NCI-H774 (cell line): ENCODE results near the gene KRTAP15-1.

Source experiments
- DNase-seq: peaks from one replicate; lab custom pipeline; 2025; lab: John Stamatoyannopoulos, UW

The KRTAP15-1 gene

GRCh38 chr21:30439975-30440374 lies at the start of gene KRTAP15-1:
Gene KRTAP15-1 (plus strand): TSS chr21:30440275. CDS start chr21:30440328, 53 bp downstream.
- no peak for DNase-seq

- no peak for DNase-seq
Observed at GRCh38 chr21:30391492-30392025, 48.5 kb upstream of the KRTAP15-1 start.

- DNase-seq = no peak
Observed at GRCh38 chr21:30395731-30396130, 44.3 kb upstream of the KRTAP15-1 start, which contains the start of gene KRTAP13-1. Gene KRTAP13-1 (plus strand): TSS chr21:30396031. CDS start chr21:30396087, 56 bp downstream.

GRCh38 chr21:30408782-30409494 lies 31.1 kb upstream of the KRTAP15-1 start:
- DNase-seq = peak; percentile 46

- no peak for DNase-seq
Observed at GRCh38 chr21:30415993-30416392, 24.1 kb upstream of the KRTAP15-1 start.

GRCh38 chr21:30425826-30426225 lies 14.2 kb upstream of the KRTAP15-1 start, which contains the start of gene KRTAP13-3:
Gene KRTAP13-3 (minus strand): TSS chr21:30425926. CDS start chr21:30425912, 14 bp downstream.
- DNase-seq = no peak

- no peak for DNase-seq
Observed at GRCh38 chr21:30426731-30427130, 13.3 kb upstream of the KRTAP15-1 start.

GRCh38 chr21:30430170-30430655 lies 9.9 kb upstream of the KRTAP15-1 start, which contains the start of gene KRTAP13-4:
Gene KRTAP13-4 (plus strand): TSS chr21:30430220. CDS start chr21:30430276, 56 bp downstream.
- DNase-seq = no peak

- DNase-seq = no peak
Observed at GRCh38 chr21:30434033-30434631, 5.9 kb upstream of the KRTAP15-1 start.

- DNase-seq = no peak
Observed at GRCh38 chr21:30437010-30437565, 3.0 kb upstream of the KRTAP15-1 start.

- DNase-seq = no peak
Observed at GRCh38 chr21:30443226-30443625, 3.2 kb downstream of the KRTAP15-1 start.

- no peak for DNase-seq
Observed at GRCh38 chr21:30444204-30444603, 4.1 kb downstream of the KRTAP15-1 start.

GRCh38 chr21:30447056-30447455 lies 7.0 kb downstream of the KRTAP15-1 start:
- DNase-seq = no peak

- no peak for DNase-seq
Observed at GRCh38 chr21:30448514-30448913, 8.4 kb downstream of the KRTAP15-1 start.

- no peak for DNase-seq
Observed at GRCh38 chr21:30463713-30464112, 23.6 kb downstream of the KRTAP15-1 start.

- no peak for DNase-seq
Observed at GRCh38 chr21:30468900-30469714, 29.0 kb downstream of the KRTAP15-1 start.

GRCh38 chr21:30478004-30478403 lies 37.9 kb downstream of the KRTAP15-1 start:
- no peak for DNase-seq

- no peak for DNase-seq
Observed at GRCh38 chr21:30479259-30479658, 39.2 kb downstream of the KRTAP15-1 start.

GRCh38 chr21:30480145-30480544 lies 40.1 kb downstream of the KRTAP15-1 start, which contains the start of gene KRTAP19-1:
Gene KRTAP19-1 (minus strand): TSS chr21:30480367. CDS start chr21:30480317, 50 bp downstream.
- DNase-seq = no peak

- DNase-seq = no peak
Observed at GRCh38 chr21:30482130-30482529, 42.1 kb downstream of the KRTAP15-1 start.

GRCh38 chr21:30486180-30486579 lies 46.1 kb downstream of the KRTAP15-1 start:
- DNase-seq = no peak
